ENCODE measurements around the gene DOCK6. TPM values are rescaled to one million over a fixed set of nuclear protein-coding genes. Genes with fewer than 3 reads are reported as not detected.

DOCK6 gene
- total RNA-seq, 1 experiment from 2014 or later = 57.9 TPM

GRCh38 chr19:11291991-11292390, 29.7 kb upstream of the DOCK6 start:
- H2AK5ac ChIP-seq (ENCODE audit: insufficient read length, low read length) = no peak overlapping the region
- no peak overlapping the region for H3K14ac ChIP-seq (ENCODE audit: insufficient read depth, low read length)
- Mint-ChIP-seq H3K9me3 (no peaks in the 10 kb centered on the region), H3K27me3 (ENCODE audit: low read depth) (no peaks in the 10 kb centered on the region; the same call in 1 of the 2 replicates), H3K36me3 (ENCODE audit: insufficient read depth in 1 of 3, low read depth in 3 of 3) (no peaks in the 10 kb centered on the region; a peak in 2 of 7 replicates), H3K27ac (no peak overlapping the region), H3K4me1 (peaks cover 3 to 12% of the 10 kb centered on the region in 2 experiments), H3K4me3 (no peak overlapping the region)
- no peak overlapping the region for H3T11ph ChIP-seq (ENCODE audit: low read length)
- WGBS (ENCODE audit: extremely low coverage, insufficient read length, low lambda C conversion rate) = no CpG with 5 or more reads among the region's 1 CpG
- TF ChIP-seq CTCF (conservative IDR thresholded peaks at IDR 0.05) = no peak
- no peaks in the 10 kb centered on the region for H3K23me2 ChIP-seq (ENCODE audit: insufficient read length, low read depth, low read length, poor library complexity, severe bottlenecking)
- H3K4me1 ChIP-seq (ENCODE audit: insufficient read depth, low read length) = no peaks in the 10 kb centered on the region
- no peak overlapping the region for H4K5ac ChIP-seq (ENCODE audit: insufficient read length, low read depth, low read length)
- no peak overlapping the region for H3K27ac ChIP-seq (ENCODE audit: insufficient read length, low read depth, low read length)
- no peak overlapping the region for H2BK5ac ChIP-seq (ENCODE audit: insufficient read length, low read length)
- H3K9me3 ChIP-seq (ENCODE audit: control insufficient read depth, low read depth, low read length) = no peaks in the 10 kb centered on the region
- H3K79me2 ChIP-seq (ENCODE audit: insufficient read depth, low read length) = no peaks in the 10 kb centered on the region
- H4K91ac ChIP-seq (ENCODE audit: insufficient read length, low read depth, low read length) = no peak overlapping the region
- H2BK120ac ChIP-seq (ENCODE audit: low read depth, low read length, poor library complexity, severe bottlenecking) = no peak overlapping the region
- no peaks in the 10 kb centered on the region for H3K27me3 ChIP-seq (ENCODE audit: insufficient read depth, low read length)
- DNase-seq = no peak
- no peaks in the 10 kb centered on the region for H4K20me1 ChIP-seq (ENCODE audit: control insufficient read depth, insufficient read depth, insufficient read length)
- H2BK20ac ChIP-seq (ENCODE audit: low read depth, low read length, poor library complexity, severe bottlenecking) = no peak overlapping the region
- no peak overlapping the region for H3K4me2 ChIP-seq (ENCODE audit: insufficient read depth, insufficient read length, low read length)
- no peak overlapping the region for H3K4ac ChIP-seq (ENCODE audit: low read depth, low read length)
- no peak overlapping the region for H4K8ac ChIP-seq (replicated peaks; ENCODE audit: insufficient read length, low read depth, low read length)
- no peak overlapping the region for H3K56ac ChIP-seq (ENCODE audit: insufficient read length, low read depth, low read length)
- H2BK12ac ChIP-seq (ENCODE audit: insufficient read length, low read depth, low read length) = no peak overlapping the region
- H3K79me1 ChIP-seq (ENCODE audit: insufficient read depth, low read depth, low read length, poor library complexity, severe bottlenecking) = no peaks in the 10 kb centered on the region
- no peak overlapping the region for H2BK15ac ChIP-seq (ENCODE audit: low read depth, low read length)
- no peak overlapping the region for H3K18ac ChIP-seq (ENCODE audit: insufficient read length, low read depth, low read length)
- no peak overlapping the region for H3K23ac ChIP-seq (ENCODE audit: insufficient read length, low read depth, low read length)
- no peak overlapping the region for H3K9ac ChIP-seq (ENCODE audit: extremely low read depth, insufficient read length, low read length)
- no peak overlapping the region for H2AFZ ChIP-seq (ENCODE audit: low read length)

Data from H9 (cell line).